KMS-11 (cell line): Measurements from ENCODE around the gene RIMS1.
"Not testable (repeated sequence)": the region's sequence is repeated elsewhere in the genome, so short reads cannot be mapped to it uniquely, and the experiment has no call there.

Source experiments
- H2AFZ ChIP-seq: fragments of 200-600 bp; sonication (generic); 2 replicates; pipeline ENCODE4 v1.6.1; 2016; ENCODE audit warnings: antibody characterized with exemption, mixed run types, low read depth
- H3K27ac ChIP-seq: fragments of 200-600 bp; sonication (generic); 2 replicates; pipeline ENCODE4 v1.6.1; 2016; ENCODE audit warnings: mild to moderate bottlenecking, mixed run types
- H3K27me3 ChIP-seq: fragments of 200-600 bp; sonication (generic); 2 replicates; pipeline ENCODE4 v1.6.1; 2017; ENCODE audit warnings: mild to moderate bottlenecking, low read depth, mixed run types, moderate library complexity; ENCODE audit not compliant: insufficient read depth
- H3K36me3 ChIP-seq: fragments of 200-600 bp; sonication (generic); 2 replicates; pipeline ENCODE4 v1.6.1; 2017; ENCODE audit warnings: mild to moderate bottlenecking, mixed run types; ENCODE audit not compliant: insufficient read depth
- H3K4me1 ChIP-seq: fragments of 200-600 bp; sonication (generic); 2 replicates; pipeline ENCODE4 v1.6.1; 2016; ENCODE audit warnings: mild to moderate bottlenecking, low read depth, mixed run types; ENCODE audit not compliant: poor library complexity, severe bottlenecking
- H3K4me2 ChIP-seq: fragments of 200-600 bp; sonication (generic); 2 replicates; pipeline ENCODE4 v1.7.0; 2016; ENCODE audit warnings: mild to moderate bottlenecking, mixed run types
- H3K4me3 ChIP-seq: fragments of 200-600 bp; sonication (generic); IDR thresholded peaks from 2 replicates; pipeline ENCODE4 v1.6.1; 2017; ENCODE audit warnings: low read depth, low read length, mixed read lengths; ENCODE audit not compliant: insufficient read depth
- H3K79me2 ChIP-seq: fragments of 200-600 bp; sonication (generic); 2 replicates; pipeline ENCODE4 v1.6.1; 2016; ENCODE audit warnings: low read depth, mixed run types; ENCODE audit not compliant: insufficient read depth
- H3K9ac ChIP-seq: fragments of 200-600 bp; sonication (generic); 2 replicates; pipeline ENCODE4 v1.6.1; 2016; ENCODE audit warnings: mild to moderate bottlenecking, mixed run types
- H4K20me1 ChIP-seq: fragments of 200-600 bp; sonication (generic); 2 replicates; pipeline ENCODE4 v1.6.1; 2016; ENCODE audit warnings: mild to moderate bottlenecking, mixed run types; ENCODE audit not compliant: insufficient read depth
- TF ChIP-seq, protein P1 (sequence below): fragments of 200-600 bp; sonication (generic); conservative IDR thresholded peaks from 2 replicates; pipeline ENCODE4 v1.6.1; 2017; ENCODE audit warnings: low read depth, mild to moderate bottlenecking, antibody characterized with exemption, low read length, moderate library complexity, mixed read lengths

Gene RIMS1

DNA sequence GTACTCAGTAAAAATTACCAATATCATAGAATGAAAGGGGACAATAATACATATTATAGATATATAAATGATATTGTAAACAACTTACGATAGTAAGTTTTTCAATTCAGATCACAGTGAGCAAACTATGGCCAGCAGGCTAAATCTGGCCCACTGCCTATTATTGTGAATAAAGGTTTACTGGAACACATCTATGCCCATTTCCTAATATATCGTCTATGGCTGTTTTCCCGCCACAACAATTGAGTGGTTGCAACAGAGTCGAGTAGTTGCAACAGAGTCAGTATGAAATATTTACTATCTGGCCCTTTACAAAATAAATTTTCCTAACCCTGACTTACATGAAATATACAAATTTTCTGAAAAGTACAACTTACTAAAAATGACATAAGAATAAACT lies 438.2 kb downstream of the RIMS1 start:
- H3K4me3 ChIP-seq = no peak overlapping the region
- no peaks in the 10 kb centered on the region for H3K27me3 ChIP-seq
- TF ChIP-seq, protein P1, sequence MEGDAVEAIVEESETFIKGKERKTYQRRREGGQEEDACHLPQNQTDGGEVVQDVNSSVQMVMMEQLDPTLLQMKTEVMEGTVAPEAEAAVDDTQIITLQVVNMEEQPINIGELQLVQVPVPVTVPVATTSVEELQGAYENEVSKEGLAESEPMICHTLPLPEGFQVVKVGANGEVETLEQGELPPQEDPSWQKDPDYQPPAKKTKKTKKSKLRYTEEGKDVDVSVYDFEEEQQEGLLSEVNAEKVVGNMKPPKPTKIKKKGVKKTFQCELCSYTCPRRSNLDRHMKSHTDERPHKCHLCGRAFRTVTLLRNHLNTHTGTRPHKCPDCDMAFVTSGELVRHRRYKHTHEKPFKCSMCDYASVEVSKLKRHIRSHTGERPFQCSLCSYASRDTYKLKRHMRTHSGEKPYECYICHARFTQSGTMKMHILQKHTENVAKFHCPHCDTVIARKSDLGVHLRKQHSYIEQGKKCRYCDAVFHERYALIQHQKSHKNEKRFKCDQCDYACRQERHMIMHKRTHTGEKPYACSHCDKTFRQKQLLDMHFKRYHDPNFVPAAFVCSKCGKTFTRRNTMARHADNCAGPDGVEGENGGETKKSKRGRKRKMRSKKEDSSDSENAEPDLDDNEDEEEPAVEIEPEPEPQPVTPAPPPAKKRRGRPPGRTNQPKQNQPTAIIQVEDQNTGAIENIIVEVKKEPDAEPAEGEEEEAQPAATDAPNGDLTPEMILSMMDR = no peak
- no peak overlapping the region for H2AFZ ChIP-seq
- no peak overlapping the region for H3K4me2 ChIP-seq
- no peaks in the 10 kb centered on the region for H3K79me2 ChIP-seq
- no peaks in the 10 kb centered on the region for H3K36me3 ChIP-seq
- no peak overlapping the region for H3K27ac ChIP-seq
- no peaks in the 10 kb centered on the region for H3K4me1 ChIP-seq
- H4K20me1 ChIP-seq = no peaks in the 10 kb centered on the region
- H3K9ac ChIP-seq = no peak overlapping the region

DNA sequence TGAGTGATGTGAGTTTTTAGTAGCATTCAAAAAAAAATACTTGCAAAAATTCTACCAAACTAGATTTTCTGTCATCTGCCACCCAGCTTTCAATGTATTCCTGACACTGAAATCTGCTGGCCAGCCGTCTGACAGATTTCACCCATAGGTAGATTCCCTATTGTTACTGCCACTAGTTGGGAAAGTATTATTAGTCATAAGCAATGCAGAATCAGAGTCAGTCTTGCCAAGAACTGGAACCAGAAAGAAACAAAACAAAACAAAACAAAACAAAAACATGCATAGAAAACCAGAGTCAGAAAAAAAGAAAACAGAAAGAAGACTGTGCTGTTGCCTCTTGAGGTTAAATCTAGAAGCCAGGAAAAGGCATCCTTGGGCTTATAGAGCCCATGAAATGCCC lies 442.4 kb downstream of the RIMS1 start:
- H4K20me1 ChIP-seq = no peaks in the 10 kb centered on the region
- no peaks in the 10 kb centered on the region for H3K79me2 ChIP-seq
- H3K27me3 ChIP-seq = no peaks in the 10 kb centered on the region
- no peak overlapping the region for H3K9ac ChIP-seq
- H3K4me1 ChIP-seq = no peaks in the 10 kb centered on the region
- H3K36me3 ChIP-seq = no peaks in the 10 kb centered on the region
- H3K27ac ChIP-seq = no peak overlapping the region
- no peak overlapping the region for H2AFZ ChIP-seq
- H3K4me2 ChIP-seq = no peak overlapping the region
- TF ChIP-seq, protein P1 = no peak
- no peak overlapping the region for H3K4me3 ChIP-seq

DNA sequence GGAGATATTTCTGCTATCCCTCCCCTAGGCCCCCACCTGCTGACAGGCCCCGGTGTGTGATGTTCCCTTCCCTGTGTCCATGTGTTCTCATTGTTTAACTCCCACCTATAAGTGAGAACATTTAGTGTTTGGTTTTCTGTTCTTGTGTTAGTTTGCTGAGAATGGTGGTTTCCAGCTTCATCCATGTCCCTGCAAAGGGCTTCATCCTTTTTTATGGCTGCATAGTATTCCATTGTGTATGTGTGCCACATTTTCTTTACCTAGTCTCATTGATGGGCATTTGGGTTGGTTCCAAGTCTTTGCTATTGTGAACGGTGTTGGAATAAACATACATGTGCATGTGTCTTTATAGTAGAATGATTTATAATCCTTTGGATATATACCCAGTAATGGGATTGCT lies 448.9 kb downstream of the RIMS1 start:
- not testable (repeated sequence) for H3K4me1 ChIP-seq, H3K4me2 ChIP-seq, H3K79me2 ChIP-seq, H3K36me3 ChIP-seq, H3K27ac ChIP-seq, H2AFZ ChIP-seq, H3K27me3 ChIP-seq, H3K4me3 ChIP-seq, H3K9ac ChIP-seq, H4K20me1 ChIP-seq

DNA sequence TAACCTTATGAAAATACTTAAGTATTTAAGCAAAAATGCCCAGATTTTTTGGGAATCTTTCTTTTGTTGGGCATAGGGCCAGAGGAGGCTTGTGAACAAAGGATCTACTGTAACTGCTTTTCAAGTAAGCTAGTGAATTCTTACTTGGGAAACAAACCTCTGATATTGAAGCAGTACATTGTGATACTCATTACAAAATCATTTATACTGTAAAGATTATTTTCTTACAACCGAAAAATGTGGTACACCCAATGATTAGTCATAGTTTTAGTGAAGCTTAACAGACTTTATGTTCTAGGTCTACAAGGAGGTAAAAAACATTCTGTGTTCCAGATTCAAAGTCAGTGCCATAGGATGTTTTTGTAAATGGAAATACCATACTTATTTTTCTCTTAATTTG lies 462.6 kb downstream of the RIMS1 start:
- Histone ChIP-seq H3K27ac (no peak overlapping the region), H3K36me3 (no peaks in the 10 kb centered on the region), H3K79me2 (no peaks in the 10 kb centered on the region), H3K4me2 (no peak overlapping the region), H4K20me1 (no peaks in the 10 kb centered on the region), H3K4me1 (no peaks in the 10 kb centered on the region), H3K9ac (no peak overlapping the region), H3K4me3 (no peak overlapping the region), H3K27me3 (no peaks in the 10 kb centered on the region), H2AFZ (no peak overlapping the region)
- TF ChIP-seq, protein P1 = no peak

DNA sequence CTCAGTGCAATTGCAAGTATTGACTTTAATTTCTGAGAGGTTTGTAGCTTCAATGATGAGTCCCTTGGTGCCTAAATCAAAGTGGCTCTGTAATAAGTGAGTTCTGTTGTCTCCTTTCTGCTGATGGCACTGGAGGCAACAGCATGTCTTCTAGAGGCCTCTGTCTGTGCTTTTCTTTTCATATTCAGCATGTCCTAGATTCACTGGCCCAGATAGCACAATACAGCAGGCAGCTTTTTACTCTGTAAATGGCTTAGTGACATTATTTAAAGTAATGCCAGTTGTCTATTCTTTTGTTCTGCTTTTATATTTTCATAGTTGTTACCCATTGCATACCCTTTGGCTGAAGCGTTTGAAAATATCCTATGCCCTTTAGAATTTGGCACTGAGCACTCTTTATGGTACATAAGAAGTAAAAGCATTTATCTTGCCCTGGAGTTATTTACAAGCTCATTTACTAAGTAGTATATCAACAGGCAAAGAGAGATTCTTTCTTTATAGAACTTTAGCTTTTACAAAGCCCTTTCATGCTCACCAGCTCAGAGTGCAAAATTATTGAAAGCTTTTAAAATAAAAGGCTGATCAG lies 464.0 kb downstream of the RIMS1 start:
- no peak overlapping the region for H3K9ac ChIP-seq
- no peak overlapping the region for H3K4me2 ChIP-seq
- no peak overlapping the region for H3K4me3 ChIP-seq
- H3K27ac ChIP-seq = no peak overlapping the region
- TF ChIP-seq, protein P1 = no peak
- no peaks in the 10 kb centered on the region for H3K79me2 ChIP-seq
- no peaks in the 10 kb centered on the region for H3K4me1 ChIP-seq
- H4K20me1 ChIP-seq = no peaks in the 10 kb centered on the region
- H3K36me3 ChIP-seq = no peaks in the 10 kb centered on the region
- H3K27me3 ChIP-seq = no peaks in the 10 kb centered on the region
- no peak overlapping the region for H2AFZ ChIP-seq
